GM03348 (cell line): ENCODE measurements around the gene GPR157.
A peak's percentile ranks its signal among the peaks of the same experiment; 100 is the strongest.
"Not testable (repeated sequence)": the region's sequence is repeated elsewhere in the genome, so short reads cannot be mapped to it uniquely, and the experiment has no call there.

Experiments
- DNase-seq: peaks from one replicate; pipeline ENCODE4 v3.0.0; 2012; ENCODE audit warnings: low spot score

Gene GPR157, protein sequence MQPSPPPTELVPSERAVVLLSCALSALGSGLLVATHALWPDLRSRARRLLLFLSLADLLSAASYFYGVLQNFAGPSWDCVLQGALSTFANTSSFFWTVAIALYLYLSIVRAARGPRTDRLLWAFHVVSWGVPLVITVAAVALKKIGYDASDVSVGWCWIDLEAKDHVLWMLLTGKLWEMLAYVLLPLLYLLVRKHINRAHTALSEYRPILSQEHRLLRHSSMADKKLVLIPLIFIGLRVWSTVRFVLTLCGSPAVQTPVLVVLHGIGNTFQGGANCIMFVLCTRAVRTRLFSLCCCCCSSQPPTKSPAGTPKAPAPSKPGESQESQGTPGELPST

DNA sequence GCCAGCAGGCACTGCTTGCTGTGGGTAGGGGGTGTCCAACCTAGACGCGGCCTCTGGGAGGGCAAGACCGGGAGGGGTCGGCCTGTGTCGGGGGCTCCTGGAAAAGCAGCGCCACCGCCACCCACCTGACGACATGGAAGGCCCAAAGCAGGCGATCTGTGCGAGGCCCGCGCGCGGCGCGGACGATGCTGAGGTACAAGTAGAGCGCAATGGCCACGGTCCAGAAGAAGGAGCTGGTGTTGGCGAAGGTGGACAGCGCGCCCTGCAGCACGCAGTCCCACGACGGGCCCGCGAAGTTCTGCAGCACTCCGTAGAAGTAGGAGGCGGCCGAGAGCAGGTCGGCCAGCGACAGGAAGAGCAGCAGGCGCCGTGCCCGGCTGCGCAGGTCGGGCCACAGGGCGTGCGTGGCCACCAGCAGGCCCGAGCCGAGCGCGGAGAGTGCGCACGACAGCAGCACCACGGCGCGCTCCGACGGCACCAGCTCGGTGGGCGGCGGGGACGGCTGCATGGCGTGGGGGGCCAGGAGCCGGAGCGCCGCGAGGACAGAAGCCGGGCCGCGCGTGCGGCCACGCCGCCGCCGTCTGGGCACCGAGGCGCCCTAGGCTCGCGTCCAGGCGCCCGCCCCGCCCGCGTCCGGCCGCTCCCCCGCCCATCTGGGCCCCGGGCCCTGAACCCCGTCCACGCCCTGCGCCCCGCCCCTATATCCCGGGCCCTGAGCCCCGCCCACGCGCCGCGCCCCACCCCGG is at the start of gene GPR157:
Gene GPR157 (minus strand): TSS at position 583 of the 746 bp plus-strand sequence. CDS start 75 bp downstream, at position 508.
- peak; percentile 99 for DNase-seq

DNA sequence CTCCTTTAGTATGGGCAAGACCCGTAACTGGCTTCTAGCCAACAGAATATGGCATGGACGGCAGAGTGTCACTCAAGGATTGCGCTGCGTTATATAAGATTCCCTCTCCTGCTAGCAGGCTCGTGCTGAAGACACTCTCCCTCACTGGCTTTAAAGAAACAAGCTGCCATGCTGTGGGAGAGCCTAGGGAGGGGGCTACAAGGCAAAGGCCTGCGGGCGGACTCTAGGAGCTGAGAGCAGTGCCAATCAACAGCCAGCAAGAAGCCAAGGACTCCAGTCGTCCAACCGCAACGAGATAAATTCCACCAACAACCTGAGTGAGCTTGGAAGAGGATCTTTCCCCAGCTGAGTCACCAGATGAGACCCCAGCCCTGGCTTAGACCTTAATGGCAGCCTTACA is 45.9 kb upstream of the GPR157 start:
- DNase-seq: no peak

DNA sequence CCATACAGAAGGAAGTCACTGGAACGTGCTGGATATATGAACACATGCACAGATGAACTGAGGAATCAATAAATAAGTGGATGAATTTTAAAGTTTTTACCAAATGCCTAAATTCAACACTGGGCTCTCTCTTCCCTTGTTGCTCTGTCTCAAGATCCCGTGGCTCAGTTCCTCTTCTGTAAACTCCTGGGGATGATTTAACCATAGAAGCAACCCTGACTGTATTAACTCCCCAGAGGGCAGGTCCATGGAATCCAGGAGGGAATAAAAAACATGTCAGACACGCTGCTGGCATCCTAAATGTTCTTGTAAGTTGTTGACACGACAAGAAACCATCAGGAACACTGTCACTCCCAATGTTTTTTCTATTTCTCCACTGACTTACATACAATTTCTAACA is 45.3 kb upstream of the GPR157 start:
- DNase-seq: no peak

DNA sequence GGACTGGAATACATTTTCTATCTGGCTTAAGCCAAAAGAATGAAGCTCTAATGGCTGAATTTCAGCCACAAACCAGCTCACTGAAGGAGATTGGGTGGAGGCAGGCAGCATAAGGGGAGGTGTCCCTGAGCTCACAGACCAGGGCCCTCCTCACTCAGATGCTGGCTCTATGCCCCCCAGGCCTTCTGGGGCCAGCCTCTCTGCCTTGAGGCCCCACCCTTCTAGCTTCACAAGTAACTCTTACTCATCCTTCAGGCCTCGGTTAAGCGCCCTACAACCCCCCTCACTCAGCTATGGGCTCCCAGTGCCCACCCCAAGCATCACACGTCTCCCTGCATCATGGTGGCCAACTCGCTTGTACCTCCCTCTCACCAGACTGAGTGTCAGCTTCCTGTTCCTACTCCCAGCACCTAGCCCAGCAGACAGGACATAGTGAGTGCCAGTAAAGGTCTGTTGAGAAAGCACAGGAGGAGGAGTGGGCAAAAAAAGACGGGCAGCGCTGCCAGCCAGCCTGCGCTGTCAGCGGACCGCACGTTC is 40.8 kb upstream of the GPR157 start:
- no peak for DNase-seq

DNA sequence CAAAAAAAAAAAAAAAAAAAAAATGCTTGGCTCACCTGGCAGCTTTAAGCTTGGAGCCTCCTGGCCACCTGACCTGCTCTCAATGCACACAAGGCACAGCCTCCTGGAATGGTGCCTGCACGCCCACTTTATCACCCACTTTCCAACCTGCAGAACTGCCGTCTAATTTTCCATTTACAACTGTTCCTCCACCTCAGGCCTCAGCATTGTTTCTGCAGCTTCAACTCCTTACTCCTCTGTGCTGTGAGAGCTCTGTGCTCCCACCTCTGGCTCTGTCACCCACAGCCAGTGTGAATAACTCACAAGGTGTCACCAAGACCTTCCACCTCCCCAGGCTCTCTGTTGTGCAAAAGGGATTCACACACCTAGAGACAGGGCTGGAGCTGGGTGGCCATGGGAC is 38.7 kb upstream of the GPR157 start:
- DNase-seq: no peak

DNA sequence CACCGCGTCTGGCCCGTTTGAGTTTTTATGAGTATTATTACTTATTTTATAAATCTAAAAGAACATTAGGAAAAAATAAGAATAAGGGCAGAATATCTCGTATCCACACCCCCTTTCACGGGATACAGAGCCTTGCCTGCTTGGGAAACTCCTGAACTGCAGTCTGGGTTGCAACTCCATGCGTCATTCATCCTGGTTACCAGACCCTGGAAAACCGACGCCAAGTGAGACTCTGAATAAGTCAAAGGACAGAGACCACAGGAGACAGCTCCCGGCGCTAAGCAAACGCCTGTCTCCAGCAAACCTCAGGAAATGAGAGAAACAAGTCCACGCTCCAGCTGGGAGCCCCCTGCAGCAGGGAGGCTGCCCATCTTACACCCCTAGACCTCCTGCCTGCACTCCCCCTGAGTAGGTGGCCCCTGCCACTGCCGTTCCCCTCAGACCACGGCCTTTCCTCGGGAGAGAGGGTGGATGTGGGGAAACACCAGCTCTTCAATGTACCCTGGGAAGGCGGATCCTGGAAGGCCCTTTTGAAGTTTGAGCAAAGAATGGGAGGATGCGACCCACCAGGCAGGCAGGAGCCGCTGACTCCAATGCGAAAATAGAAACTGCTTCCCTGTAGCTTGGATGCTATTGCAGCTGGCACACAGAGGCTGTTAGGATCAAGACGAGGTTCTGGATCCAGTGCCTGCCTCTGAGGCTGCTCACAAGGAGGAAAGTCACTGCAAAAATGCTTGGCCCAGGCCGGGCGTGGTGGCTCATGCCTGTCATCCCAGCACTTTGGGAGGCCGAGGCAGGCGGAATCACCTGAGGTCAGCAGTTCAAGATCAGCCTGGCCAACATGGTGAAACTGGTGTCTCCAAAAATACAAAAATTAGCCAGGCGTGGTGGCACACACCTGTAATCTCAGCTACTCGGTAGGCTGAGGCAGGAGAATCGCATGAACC is 37.7 kb upstream of the GPR157 start:
- no peak for DNase-seq

DNA sequence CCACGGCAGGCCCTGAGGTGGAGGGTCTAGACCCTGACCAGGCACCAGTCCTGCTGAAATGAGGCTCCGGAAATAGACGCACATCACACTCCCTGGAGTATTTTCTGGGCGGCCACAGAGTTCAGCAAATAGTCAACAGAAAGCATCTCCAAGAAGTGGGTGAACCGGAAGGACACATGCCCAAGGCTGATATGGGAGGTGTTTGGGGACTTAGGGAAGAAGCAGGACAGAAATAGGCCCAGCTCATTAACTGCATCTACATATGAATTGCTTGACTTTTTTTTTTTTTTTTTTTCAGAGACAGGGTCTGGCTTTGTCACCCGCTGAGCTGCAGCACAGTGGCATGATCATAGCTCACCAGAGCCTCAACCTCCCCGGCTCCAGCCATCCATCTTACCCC is 36.5 kb upstream of the GPR157 start:
- DNase-seq: no peak

DNA sequence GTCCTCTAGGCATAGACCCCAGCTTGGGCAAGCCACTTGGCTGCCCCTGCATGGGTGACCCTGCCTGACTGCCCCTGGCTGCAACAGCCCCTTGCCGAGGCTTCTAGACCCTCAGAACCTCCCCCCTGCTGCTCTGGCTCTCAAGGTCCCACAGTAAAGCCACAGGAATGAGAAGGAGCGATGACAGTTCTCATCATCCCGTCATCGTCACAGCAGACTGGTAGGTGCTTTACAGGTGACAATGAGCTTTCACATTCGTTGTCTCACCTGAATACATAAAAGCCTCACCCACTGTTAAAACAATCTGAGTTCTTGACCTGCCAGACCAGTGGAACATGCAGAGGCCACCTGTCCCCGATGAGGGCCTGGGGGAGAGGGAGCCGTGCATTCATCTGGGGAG is 36.0 kb upstream of the GPR157 start:
- no peak for DNase-seq

DNA sequence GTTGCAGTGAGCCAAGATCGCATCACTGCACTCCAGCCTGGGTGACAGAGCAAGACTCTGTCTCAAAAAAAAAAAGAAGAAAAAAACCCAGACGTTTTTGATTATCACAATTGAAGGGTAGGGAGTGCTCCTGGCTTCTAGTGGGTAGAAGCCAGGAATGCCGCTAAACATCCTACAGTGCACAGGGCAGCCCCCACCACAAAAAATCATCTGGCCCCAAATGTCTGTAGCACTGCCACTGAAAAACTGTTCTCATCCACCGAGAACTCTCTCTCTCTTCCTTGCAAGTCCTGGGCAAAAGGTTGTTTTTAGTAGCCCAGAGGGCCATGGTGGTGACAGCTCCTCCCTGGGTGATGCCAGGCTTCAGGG is 35.6 kb upstream of the GPR157 start:
- no peak for DNase-seq

DNA sequence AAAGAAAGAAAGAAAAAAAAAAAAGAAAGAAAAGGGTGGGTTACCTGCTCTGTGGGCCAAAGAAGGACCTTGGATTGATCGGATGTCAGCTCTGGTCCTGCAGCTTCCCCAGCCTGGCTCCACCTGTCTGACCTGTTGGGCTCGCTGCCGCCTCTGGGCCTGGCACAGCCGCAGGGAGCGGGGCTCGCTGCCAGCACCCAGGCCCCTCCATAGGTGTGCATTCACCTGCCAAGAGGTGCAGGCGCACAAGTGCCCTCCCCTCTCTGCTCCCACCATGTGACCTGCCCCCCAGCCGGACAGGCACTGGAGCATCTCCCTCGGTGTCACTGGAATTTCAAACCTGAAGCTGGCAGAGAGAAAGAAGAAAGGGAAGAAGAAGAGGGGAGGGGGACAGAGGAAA is 33.1 kb upstream of the GPR157 start:
- DNase-seq: no peak

DNA sequence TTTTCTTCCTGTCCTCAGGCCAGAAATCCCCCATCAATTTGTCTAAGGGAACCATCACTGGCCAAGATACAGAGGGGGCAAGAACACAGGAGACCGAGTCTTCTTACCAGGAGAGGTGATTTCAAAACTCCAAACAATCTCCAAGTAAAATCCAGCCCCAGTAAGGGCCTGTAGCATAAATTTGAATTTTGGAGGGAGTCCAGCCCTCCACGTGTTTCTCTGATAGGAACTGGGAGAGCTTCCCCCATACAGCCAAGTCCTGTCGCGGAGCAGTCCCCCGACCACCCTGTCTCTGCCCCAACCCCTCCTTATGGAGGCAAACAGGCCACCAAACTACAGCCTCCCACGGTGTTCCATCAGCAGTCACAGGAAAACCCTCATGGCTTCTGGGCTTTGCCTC is 32.4 kb upstream of the GPR157 start:
- DNase-seq: no peak

DNA sequence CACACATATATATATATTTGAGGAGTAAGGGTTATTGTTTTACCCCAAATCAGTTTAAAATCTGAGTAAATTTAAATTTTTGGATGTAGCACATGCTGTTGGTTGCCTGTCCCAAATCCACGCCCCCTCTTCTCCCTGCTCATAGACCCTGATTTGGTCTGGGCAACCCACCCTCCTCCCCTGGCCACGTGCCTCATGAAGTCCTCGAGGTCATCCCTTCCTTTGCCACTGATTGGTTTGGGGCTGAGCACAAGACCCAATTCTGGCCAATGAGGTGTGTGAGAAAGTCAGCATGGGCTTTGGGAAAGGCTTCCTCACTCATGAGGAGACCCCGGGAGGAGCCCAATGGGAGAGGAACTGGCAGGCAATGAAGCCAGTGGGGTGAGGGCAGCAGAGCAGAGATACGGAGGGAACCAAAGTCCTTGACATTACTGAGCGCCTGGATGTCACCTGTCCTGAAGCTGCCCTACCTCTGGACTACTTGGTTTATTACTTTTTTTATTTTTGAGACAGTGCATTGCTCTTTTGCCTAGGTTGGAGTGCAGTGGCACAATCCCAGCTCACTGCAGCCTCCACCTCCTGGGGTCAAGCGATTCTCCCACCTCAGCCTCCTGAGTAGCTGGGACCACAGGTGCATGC is 31.3 kb upstream of the GPR157 start:
- DNase-seq: no peak

DNA sequence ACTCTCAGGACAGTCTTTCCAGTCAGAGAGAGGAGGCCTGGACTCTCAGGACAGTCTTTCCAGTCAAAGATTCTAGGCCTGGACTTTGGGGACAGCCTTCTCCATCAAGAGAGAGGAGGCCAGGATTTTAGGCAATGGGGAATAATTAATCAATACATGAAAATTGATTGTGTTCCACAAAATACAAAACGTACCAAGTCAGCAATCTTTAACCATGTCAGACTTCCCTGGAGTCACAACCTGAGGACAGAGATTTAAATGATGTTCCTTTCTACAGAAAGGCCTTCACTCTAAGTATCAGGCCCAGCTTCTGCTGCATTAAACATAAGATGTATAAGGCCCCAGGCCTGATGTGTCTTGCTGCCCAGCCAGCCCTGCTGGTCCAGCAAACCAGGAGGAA is 27.0 kb upstream of the GPR157 start:
- no peak for DNase-seq

DNA sequence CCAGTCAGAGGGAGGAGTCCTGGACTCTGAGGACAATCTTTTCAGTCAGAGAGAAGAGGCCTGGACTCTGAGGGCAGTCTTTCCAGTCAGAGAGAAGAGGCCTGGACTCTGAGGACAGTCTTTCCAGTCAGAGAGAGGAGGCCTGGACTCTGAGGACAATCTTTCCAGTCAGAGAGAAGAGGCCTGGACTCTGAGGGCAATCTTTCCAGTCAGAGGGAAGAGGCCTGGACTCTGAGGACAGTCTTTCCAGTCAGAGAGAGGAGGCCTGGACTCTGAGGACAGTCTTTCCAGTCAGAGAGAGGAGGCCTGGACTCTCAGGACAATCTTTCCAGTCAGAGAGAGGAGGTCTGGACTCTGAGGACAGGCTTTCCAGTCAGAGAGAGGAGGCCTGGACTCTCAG is 26.5 kb upstream of the GPR157 start:
- not testable (repeated sequence) for DNase-seq

DNA sequence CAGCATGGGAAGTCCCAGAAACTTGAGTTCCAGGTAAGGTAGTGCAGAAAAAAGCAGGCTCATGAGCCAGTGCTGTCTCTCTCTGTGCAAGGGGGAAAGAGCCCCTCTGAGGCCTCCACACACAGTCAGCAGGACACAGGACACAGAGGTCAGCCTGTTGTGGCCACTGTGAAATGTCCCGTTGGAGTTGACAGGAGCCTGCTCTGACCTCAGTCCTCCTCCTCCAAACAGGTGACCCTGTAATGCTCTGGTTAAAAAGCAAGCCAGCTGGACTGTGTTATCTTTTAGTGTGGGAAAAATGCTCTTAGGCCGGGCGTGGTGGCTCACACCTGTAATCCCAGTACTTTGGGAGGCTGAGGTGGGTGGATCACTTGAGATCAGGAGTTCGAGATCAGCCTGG is 24.2 kb upstream of the GPR157 start:
- no peak for DNase-seq

DNA sequence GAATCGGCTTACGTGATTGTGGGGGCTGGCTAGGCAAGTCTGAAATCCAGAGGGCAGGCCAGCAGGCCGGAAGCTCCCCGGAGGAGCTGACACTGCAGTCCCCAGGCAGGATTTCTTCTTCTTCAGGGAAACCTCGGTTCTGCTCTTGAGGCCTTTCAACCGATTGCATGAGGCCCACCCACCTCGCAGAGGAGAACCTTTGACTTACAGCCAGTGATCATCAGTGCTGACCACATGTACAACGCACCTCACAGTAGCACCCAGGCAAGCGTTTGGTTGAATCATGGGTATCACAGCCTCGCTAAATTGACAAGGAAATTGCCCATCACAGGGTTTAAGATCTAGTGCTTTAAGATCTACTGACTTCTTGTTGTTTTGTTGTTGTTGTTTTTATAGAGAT is 23.6 kb upstream of the GPR157 start:
- DNase-seq: no peak

DNA sequence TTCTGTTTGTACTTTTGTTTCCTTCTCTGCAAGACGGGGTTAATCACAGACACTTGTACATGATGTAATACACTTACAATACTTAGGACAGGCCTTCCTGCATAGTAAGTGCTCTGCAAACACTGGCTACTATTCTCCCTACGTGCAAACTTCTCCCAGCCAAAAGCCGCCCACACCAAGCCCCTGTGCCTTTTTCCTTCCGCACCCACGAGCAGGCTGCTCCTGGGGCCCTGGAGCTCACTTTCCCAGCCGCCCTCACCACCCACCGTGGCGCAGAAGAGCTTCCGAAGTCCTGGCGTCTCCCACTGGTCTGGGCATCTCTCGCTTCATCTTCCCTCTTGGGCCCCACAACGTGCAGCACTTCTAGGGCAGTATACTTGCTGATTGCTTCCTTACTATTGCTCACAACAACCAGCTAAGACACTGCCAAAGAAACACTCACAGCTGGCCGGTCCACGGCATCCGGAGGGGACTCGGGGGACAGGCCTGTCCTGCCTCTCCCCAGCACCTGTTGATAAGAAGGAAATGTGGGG is 22.5 kb upstream of the GPR157 start:
- DNase-seq: peak; percentile 52

DNA sequence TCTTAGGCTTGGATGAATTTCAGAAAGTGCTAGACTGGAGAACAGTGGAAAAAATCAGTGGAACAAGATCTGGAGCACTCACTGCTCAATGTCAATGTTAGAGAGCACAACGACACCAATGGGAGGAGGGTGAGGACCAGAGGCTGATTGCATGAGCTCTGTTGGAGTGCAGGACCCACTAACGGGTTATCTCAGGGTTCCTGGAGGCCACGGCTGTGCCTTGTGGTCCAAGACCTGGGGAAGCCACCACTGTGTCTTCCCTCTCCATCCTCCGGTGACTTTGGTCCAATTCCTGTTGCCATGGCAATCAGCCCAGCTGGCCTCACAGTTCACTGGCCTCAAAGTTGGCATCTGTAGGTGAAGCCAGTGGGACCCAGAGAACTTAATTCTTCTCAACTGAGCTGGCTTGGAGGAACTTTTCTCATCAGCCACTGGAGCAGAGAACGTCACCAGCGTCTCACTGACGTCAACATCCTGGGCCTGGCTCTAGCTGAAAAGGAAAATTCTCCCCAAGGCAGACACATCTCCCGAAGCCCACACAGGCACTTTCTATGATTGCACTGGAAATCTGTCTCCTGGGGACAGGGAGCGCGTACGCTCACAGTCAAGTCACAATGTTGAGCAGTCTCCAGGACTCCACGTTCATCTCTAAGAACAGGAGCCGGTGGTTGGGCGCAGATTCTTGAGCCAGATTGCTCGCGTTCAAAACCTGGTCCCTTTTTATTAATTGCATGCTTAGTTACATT is 21.9 kb upstream of the GPR157 start:
- no peak for DNase-seq

DNA sequence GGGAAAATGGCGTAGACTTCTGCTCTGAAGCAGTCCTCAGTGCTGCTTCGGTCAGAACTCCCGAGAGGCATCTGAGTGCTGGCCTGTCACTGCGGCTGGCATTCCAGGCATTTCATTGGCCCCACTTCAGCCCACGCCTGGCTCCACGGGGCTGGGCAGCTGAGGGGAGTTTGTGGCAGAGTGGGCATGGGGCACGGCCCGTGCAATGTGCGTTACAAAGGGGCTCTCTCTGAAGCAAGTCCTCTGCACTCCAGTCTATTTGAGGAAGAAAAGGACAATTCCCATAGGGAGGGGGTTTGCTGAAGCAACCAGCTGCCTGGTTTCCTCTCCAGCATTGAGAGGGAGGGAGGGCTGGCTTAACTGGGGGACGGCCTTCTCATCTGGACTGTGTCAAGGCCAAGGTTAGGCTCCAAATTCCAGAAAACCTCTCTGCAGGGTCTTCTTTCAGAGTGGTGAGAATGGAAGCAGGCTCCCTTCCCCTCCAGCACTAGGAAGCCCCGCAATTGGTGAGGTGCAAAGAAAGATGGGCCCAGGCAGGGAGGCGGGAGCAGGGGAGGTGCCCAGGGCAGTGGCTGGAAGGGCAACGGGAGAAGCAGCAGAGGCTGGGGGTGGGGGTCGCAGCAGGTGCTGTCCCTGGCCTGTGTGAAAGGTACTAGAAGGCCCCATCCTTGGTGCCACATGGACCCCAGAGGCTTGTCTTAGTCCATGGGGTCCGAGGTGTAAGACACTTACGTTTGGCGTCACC is 21.1 kb upstream of the GPR157 start:
- no peak for DNase-seq

DNA sequence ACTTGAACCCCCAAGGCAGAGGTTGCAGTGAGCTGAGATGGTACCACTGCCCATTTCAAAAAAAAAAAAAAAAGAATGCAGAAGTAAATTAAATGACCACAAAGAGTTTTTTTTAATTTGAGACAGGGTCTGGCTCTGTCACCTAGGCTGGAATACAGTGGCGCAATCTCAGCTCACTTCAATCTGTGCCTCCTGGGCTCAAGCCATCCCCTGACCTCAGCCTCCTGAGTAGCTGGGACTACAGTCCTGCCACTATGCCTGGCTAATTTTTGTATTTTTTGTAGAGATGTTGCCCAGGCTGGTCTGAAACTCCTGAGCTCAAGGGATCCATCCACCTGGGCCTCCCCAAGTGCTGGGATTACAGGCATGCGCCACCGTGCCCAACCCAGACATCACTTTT is 20.2 kb upstream of the GPR157 start:
- DNase-seq: no peak
